NCI-H1694 (cell line): Measurements from ENCODE around the gene CHMP1A.
"Not testable (repeated sequence)": the region's sequence is repeated elsewhere in the genome, so short reads cannot be mapped to it uniquely, and the experiment has no call there.

Experiments
- DNase-seq: peaks from one replicate; lab custom pipeline; 2025; lab: John Stamatoyannopoulos, UW

Gene CHMP1A

GRCh38 chr16:89691986-89692569 is 34.6 kb upstream of the CHMP1A start:
- DNase-seq: no peak

DNA sequence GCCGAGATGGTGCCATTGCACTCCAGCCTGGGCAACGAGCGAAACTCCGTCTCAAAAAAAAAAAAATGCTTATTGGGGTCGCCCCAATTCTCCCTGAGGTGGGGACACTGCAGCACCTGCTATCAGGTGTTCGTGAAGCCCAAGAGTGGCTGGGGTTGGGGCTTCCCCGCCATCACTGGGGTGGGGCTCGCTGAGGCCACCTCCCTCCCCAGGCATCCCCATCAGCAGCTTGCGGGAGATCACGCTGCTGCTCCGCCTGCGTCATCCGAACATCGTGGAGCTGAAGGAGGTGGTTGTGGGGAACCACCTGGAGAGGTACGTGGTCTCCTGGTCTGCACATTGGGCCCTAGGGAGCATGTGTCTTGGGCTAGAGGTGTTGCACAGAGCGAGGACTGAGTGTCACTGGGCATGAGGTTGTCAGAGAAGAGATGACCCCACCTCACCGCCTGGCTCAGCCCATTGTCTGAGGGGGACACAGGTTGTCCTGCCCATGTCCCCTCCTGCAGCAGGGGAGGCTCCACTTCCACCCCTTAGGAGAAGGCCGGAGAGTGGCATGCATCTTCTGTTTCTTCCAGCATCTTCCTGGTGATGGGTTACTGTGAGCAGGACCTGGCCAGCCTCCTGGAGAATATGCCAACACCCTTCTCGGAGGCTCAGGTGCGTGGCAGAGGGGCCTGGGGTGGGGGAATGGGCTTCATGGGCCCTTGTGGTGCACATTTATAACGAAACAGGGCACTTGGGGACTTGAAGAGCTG is 33.9 kb upstream of the CHMP1A start:
- DNase-seq: no peak

DNA sequence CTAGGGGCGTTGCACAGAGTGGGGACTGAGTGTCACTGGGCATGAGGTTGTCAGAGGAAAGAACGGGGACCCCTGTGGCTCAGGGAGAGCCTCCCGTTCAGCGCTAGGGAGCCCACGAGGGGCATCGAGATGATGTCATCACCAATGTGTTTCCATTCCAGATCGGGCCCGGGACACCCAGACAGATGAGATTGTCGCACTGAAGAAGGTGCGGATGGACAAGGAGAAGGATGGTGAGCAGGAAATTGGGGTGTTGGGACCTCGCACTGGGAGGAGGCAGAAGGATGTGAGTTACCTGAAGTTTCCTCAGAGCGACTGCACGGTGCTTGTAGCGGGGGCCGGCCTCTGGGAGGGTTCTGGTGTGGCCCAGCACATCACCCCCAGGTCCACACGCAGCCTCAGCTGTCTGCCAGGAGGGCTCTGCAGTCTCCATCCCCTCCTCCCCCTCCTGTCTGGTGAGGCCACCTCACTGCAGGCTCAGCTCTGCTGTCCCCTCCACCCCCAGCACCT is 32.9 kb upstream of the CHMP1A start:
- DNase-seq: no peak

GRCh38 chr16:89689621-89690020 is 32.1 kb upstream of the CHMP1A start:
- DNase-seq: not testable (repeated sequence)

- DNase-seq: no peak
Observed at GRCh38 chr16:89689142-89689541, 31.6 kb upstream of the CHMP1A start.

- DNase-seq: no peak
Observed at GRCh38 chr16:89688395-89688794, 30.9 kb upstream of the CHMP1A start.

DNA sequence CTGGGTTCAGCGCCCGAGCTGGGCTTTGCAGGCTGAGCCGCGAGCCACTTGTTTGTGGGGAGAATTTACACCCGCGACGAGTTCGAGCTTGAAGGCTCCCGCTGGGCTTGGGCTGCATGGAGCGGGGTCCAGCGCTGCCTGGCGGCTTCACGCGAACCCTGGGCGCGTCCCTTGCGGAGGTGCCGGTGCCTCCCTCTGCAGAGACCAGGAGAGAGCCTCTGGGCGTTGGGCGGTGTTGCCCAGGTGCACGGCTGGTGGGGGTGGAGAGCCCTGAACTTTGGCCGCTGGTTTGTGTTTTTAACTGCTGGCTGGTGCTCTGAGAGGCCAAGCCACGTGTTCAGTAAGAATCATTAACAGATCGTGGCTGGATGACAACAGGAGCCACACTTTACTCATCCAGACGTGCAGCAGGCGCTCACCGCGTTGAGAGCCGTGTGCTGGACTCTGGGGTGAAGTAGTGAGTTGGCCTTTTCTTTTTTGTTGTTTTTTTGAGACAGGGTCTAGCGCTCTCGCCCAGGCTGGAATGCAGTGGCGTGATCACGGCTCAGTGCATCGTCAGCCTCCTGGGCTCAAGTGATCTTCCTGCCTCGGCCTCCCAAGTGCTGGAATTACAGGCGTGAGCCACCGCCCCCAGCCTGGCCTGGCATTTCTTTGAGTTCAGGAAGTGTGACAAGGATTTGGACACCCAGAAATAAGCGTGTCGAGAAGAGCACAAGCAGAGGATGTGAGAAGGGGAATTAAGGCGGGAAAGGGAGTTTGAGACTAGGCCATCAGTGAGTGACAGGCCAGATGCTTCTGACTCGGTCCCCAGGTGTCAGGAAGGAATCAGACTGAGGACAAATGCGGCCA is 29.8 kb upstream of the CHMP1A start:
- DNase-seq: no peak

- peak; percentile 73 for DNase-seq
Observed at GRCh38 chr16:89686520-89687091, 29.1 kb upstream of the CHMP1A start, which contains the start of gene CDK10. CDK10 (plus strand) TSS chr16:89686689; CDS start chr16:89686711, 22 bp downstream.

DNA sequence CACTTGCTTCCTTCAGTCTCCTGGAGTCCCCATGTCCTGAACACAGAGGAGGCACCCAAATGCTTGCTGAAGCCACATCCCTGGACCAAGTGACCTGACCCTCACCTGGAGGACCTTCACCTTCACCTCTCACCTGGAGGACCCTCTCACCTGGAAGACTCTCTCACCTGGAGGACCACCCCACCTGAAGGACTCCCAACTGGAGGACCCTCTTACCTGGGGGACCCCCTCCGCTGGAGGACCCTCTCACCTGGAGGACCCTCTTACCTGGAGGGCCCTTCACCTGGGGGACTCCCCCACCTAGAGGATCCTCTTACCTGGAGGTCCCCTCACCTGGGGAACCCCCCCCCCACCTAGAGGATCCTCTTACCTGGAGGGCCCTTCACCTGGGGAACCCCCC is 28.4 kb upstream of the CHMP1A start:
- no peak for DNase-seq

DNA sequence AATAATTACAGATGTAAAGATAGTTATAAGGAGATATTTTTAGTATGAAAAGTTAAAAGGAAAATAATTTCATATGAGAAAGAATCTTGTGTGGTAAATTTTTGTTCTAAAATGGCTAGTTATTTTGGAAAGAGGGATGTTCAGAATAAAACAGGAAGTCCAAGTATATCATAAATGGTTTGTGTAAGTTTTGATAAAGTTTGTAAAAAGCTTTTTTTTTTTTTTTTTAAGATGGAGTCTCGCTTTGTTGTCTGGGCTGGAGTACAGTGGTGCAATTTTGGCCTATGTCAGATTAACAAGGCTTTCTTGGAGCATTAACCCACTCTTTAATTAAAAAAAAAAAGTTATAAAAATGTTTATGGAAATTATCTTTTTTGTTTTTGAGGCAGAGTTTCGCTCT is 20.8 kb upstream of the CHMP1A start:
- no peak for DNase-seq

DNA sequence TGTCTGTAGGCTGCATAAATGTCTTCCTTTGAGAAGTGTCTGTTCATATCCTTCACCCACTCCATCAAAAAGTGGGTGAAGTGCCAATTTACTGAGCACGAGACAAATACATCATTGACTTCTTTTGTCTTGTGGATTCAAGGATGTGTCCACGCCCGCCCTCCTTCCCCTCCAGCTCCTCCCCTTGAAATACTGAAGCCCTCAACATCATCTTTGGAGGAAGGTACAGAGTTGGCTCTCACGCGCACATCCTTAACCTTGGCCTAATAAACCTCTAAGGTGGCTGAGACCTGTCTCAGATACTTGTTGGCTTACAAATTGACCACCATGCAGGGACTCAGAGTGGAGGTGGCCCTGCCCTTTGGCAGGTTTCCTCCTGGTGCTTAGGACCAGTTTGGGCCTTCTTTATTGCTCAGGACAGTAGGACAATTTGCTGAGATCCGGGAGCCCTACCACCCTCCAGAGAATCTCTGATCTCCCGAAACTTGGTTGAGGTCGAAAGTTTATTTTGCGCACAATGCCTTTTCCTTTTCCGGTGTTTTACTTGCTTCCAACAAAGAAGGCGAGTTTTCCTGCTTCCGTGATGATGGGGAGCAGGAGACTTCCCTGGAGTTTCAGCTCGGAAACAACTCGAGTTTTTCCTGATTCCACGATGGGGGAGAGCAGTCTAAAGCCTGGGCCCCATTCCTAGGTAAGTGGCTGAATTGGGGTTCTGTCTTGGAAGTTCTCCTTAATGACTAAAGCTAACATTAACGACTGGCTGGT is 14.9 kb upstream of the CHMP1A start:
- no peak for DNase-seq

DNA sequence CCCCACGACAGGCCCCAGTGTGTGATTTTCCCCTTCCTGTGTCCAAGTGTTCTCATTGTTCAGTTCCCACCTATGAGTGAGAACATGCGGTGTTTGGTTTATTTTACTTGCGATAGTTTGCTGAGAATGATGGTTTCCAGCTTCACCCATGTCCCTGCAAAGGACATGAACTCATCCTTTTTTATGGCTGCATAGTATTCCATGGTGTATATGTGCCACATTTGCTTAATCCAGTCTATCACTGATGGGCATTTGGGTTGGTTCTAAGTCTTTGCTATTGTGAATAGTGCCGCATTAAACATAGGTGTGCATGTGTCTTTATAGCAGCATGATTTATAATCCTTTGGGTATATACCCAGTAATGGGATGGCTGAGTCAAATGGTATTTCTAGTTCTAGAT is 14.1 kb upstream of the CHMP1A start:
- DNase-seq: not testable (repeated sequence)

GRCh38 chr16:89670496-89671431 is 13.3 kb upstream of the CHMP1A start:
- DNase-seq: no peak

DNA sequence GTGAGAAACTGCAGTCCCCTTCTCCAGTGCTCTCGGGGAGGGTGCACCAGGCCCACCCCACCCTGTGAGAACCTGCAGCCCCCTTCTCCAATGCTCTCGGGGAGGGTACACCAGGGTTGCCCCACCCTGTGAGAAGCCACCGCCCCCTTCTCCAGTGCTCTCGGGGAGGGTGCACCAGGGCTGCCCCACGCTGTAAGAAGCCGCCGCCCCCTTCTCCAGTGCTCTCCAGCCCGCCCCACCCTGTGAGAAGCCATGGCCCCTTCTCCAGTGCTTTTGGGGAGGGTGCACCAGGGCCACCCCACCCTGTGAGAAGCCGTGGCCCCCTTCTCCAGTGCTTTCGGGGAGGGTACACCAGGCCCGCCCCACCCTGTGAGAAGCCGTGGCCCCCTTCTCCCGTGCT is 12.2 kb upstream of the CHMP1A start:
- no peak for DNase-seq

GRCh38 chr16:89668790-89669158 is 11.3 kb upstream of the CHMP1A start:
- no peak for DNase-seq

GRCh38 chr16:89667633-89668032 is 10.1 kb upstream of the CHMP1A start:
- DNase-seq: no peak

GRCh38 chr16:89667000-89667399 is 9.5 kb upstream of the CHMP1A start:
- not testable (repeated sequence) for DNase-seq

DNA sequence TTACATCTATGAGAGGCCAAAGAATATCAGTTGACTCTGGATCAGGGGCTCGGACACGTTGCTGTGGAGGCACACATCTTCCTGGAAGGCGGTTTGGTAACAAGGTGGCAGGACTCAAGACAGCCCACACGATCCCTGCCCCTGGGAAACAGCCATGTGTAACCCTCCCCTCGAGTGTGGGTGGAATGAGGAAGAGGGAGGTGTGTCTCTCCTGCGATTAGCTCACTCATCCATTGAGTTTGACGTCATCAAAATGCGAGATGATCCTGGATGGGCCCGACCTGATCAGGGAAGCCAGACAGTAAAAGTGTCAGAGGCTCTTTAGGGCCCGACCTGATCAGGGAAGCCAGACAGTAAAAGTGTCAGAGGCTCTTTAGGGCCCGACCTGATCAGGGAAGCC is 6.7 kb upstream of the CHMP1A start:
- DNase-seq: not testable (repeated sequence)

DNA sequence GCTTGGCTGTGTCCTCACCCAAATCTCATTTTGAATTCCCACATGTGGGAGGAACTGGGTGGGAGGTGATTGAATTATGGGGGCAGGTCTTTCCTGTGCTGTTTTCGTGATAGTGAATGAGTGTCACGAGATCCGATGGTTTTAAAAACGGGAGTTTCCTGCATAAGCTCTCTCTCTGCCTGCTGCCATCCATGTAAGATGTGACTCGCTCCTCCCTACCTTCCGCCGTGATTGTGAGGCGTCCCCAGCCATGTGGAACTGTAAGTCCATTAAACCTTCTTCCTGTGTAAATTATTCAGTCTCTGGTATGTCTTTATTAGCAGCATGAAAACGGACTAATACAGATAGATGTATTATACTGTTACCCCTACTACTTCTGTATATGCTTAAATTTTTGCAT is 3.7 kb upstream of the CHMP1A start:
- DNase-seq: no peak

- DNase-seq: no peak
Observed at GRCh38 chr16:89660146-89660545, 2.6 kb upstream of the CHMP1A start.
